ENCODE measurements around the gene MLC1.

DNA sequence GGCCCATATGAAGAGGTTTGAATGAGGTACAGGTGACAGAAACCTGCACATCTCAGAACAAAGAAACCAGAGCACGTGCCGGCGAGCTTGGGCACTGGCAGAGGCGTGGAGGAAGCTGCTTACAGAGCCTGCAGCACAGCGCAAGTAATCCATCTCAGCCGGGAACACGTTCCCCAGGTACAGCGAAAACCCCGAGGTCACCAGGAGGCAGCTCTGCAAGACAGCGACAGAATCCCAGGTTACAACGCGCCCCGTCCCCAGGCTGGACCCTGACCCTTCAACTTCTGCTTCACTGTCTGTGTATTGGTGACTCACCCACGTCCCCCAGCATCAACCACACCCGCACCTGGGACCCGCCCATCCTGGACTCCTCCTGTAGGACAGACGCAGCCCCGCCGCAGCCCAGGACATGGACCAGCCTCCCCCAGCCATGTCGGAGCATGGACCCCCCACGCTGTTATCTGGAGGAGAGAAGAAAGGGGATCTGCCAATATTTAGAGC is 2.2 kb downstream of the MLC1 start:
- TF ChIP-seq CTCF (IDR thresholded peaks at IDR 0.05) (no peak), POLR2AphosphoS5 (IDR thresholded peaks at IDR 0.05; ENCODE audit: insufficient read depth in 1 of 2, low read depth in 1 of 2) (peak in 1 of 2 donors; percentile 15), POLR2A (IDR thresholded peaks at IDR 0.05) (no peak)
